Heart right ventricle (tissue), 16 donors: ENCODE measurements around the gene HIVEP3. TPM values are rescaled to one million over a fixed set of nuclear protein-coding genes. Genes with fewer than 3 reads are reported as not detected.

ENCODE experiments used
- ATAC-seq, 8 donors: fragments of 200-7000 bp; cut with Tn5 transposase; one replicate each; pipeline ENCODE4 v1.9.1; 2020; ENCODE audit warnings: mild to moderate bottlenecking in 8 of 8, moderate library complexity in 8 of 8, moderate number of reproducible peaks in 1 of 8
- DNase-seq, 2 donors: peaks; one replicate each; pipeline ENCODE4 v3.0.0-alpha.2; 2020
- H3K27ac ChIP-seq, 10 donors: fragments of 200-600 bp; sonication (generic) in 2 of 10; one replicate each; pipeline versions ENCODE4 v1.5.0 to v1.8.0; 2020 to 2022; ENCODE audit warnings: mild to moderate bottlenecking in 3 of 10
- H3K27me3 ChIP-seq, 7 donors: fragments of 200-600 bp; one replicate each; pipeline ENCODE4 v1.8.0; 2021 to 2022; ENCODE audit warnings: mild to moderate bottlenecking in 2 of 7
- H3K36me3 ChIP-seq, 9 donors: fragments of 200-600 bp; sonication (generic) in 1 of 9; one replicate each; pipeline versions ENCODE4 v1.5.0 to v1.8.0; 2020 to 2022; ENCODE audit warnings: mild to moderate bottlenecking in 2 of 9
- H3K4me1 ChIP-seq, 9 donors: fragments of 200-600 bp; sonication (generic) in 1 of 9; one replicate each; pipeline versions ENCODE4 v1.5.0 to v1.8.0; 2020 to 2022; ENCODE audit warnings: mild to moderate bottlenecking in 4 of 9
- H3K4me3 ChIP-seq, 10 donors: fragments of 200-600 bp; sonication (generic) in 2 of 10; one replicate each; pipeline versions ENCODE4 v1.5.0 to v1.8.0; 2020 to 2022; ENCODE audit warnings: mild to moderate bottlenecking in 7 of 10, moderate library complexity in 2 of 10
- H3K9me3 ChIP-seq, 11 donors: fragments of 200-600 bp in 10 of 11; sonication (generic) in 2 of 11; one replicate each; pipeline versions ENCODE4 v1.5.0 to v1.8.0; 2013 to 2022; ENCODE audit warnings: mild to moderate bottlenecking in 2 of 11, control low read depth in 1 of 11, moderate library complexity in 1 of 11
- WGBS, 2 donors: extraction: QIAGEN DNeasy Blood & Tissue Kit; methylation state at CpG; one replicate each; pipeline ENCODE4 v1.1.7; 2013; ENCODE audit warnings: inconsistent platforms in 1 of 2; 5-methylcytosine and 5-hydroxymethylcytosine counted together
- intact Hi-C, 10 donors: fragments of 100-400 bp; cut with DNase I; formaldehyde crosslinking; loops; one replicate each; pipeline versions ENCODE4 v1.11.1 to v1.14.2; 2022
- polyA plus RNA-seq, 2 donors: library from polyadenylated mRNA; stranded (reverse); fragments of 200-250 nt; gene quantifications; one replicate each; pipeline ENCODE4 v1.2.3, GENCODE V29; 2013
- total RNA-seq, 10 donors: library from RNA; stranded (reverse); fragmentation: NEBNext Ultra II Directional in 3 of 10; extraction: Animal tissue kit (Norgen Biotek cat#: 25700) in 3 of 10; gene quantifications; one replicate each; pipeline versions ENCODE4 v1.2.1 to v1.2.4, GENCODE V29; 2021 to 2023
- TF ChIP-seq, protein P1 (sequence below), 9 donors: fragments of 200-600 bp; sonication (generic) in 2 of 9; IDR thresholded peaks; one replicate each; pipeline versions ENCODE4 v1.5.0 to v1.8.0; 2021 to 2022; ENCODE audit warnings: antibody characterized with exemption in 9 of 9, mild to moderate bottlenecking in 5 of 9, moderate library complexity in 1 of 9
- donor health status: Arrhythmogenic right ventricular cardiomyopathy.
- donor health status: ischemic (EF 13 %, LVEDD 7.1; RV severe dilation, severe dysfunction).
- donor health status: healthy with polysubstance abuse.
- donor health status: DM: no; HTN: yes; CAD: no.
- donor health status: DM: no; HTN: no; CAD: no.
- donor health status: ischemic (EF 25% LVEDD 6.9; RV normal size, moderate dysfunction).
- donor health status: ischemic (EF 25% LVEDD 5.7; RV mildly dilated, moderate dysfunction).
- donor health status: healthy.
- donor health status: DM: yes; HTN: yes; CAD: no.
- donor health status: Ischemic cardiomyopathy.
- donor health status: ischemic (EF 35%, LVEDD 5.7; RV mildly dilated, moderate dysfunction).
- donor health status: nonischemic (EF 11% LVEDD 7.7; RV severe dilation, severe dysfunction).
- donor health status: DM: yes; HTN: yes; CAD: no.
- donor health status: PGD.
- donor health status: ischemic (EF 29% LVEDD 5.4; RV normal size, mild dysfunction).
- donor health status: nonischemic (EF 23%, LVEDD 6.1; RV moderate dilation, normal function).

HIVEP3 gene
- total and polyA plus RNA-seq, 12 donors = 2.6 to 7.5 (median 5.2) TPM

- Histone ChIP-seq H3K4me1 (no peaks in the 10 kb centered on the region), H3K9me3 (peaks cover 0 to 17% (median 3%) of the 10 kb centered on the region in 11 donors), H3K27ac (no peak overlapping the region), H3K4me3 (no peak overlapping the region), H3K36me3 (no peaks in the 10 kb centered on the region), H3K27me3 (no peaks in the 10 kb centered on the region)
- ATAC-seq = no peak
- intact Hi-C loops = no loop called here
- DNase-seq = no peak
- TF ChIP-seq, protein P1, sequence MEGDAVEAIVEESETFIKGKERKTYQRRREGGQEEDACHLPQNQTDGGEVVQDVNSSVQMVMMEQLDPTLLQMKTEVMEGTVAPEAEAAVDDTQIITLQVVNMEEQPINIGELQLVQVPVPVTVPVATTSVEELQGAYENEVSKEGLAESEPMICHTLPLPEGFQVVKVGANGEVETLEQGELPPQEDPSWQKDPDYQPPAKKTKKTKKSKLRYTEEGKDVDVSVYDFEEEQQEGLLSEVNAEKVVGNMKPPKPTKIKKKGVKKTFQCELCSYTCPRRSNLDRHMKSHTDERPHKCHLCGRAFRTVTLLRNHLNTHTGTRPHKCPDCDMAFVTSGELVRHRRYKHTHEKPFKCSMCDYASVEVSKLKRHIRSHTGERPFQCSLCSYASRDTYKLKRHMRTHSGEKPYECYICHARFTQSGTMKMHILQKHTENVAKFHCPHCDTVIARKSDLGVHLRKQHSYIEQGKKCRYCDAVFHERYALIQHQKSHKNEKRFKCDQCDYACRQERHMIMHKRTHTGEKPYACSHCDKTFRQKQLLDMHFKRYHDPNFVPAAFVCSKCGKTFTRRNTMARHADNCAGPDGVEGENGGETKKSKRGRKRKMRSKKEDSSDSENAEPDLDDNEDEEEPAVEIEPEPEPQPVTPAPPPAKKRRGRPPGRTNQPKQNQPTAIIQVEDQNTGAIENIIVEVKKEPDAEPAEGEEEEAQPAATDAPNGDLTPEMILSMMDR (IDR thresholded peaks at IDR 0.05) = no peak
These were observed 23.6 kb upstream of the HIVEP3 start for GRCh38 chr1:41942278-41942677.

DNA sequence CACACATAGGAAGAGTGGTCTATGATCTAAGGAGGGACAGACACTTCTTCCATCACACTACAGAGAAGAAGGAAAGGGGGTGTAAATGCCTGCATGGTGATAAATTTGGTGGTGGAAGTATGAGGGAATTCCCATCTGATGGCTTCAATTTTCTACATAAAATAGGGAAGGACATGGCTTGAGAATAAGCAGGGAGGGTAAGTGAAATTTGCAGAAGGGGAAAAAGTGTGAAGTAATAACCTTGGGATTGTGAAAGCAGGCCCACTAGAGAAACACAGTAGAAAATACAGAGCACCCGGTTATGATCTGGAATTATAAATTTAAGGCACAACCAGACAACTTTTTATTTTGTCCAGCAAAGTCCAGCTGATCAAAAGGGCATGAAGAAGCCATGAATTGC is 22.7 kb upstream of the HIVEP3 start:
- intact Hi-C loops = no loop called here

GRCh38 chr1:41939194-41939593 is 20.5 kb upstream of the HIVEP3 start:
- 68 to 72% methylated on average over 5 of the region's 5 CpGs for WGBS, 2 donors
- ATAC-seq = no peak
- intact Hi-C loops = no loop called here
- Histone ChIP-seq H3K9me3 (peaks cover 0 to 12% (median 3%) of the 10 kb centered on the region in 11 donors), H3K4me3 (no peak overlapping the region), H3K27ac (no peak overlapping the region), H3K4me1 (peaks cover 0 to 3% (median 0%) of the 10 kb centered on the region in 9 donors), H3K27me3 (no peaks in the 10 kb centered on the region), H3K36me3 (no peaks in the 10 kb centered on the region)
- TF ChIP-seq, protein P1 (IDR thresholded peaks at IDR 0.05) = no peak
- no peak for DNase-seq

More for the DNA sequence above, 22.7 kb upstream of the HIVEP3 start:
- 79 to 81% methylated on average over 1 of the region's 1 CpG for WGBS, 2 donors
- no peak for ATAC-seq
- no peak for DNase-seq
- Histone ChIP-seq H3K36me3 (no peaks in the 10 kb centered on the region), H3K9me3 (peaks cover 0 to 17% (median 3%) of the 10 kb centered on the region in 11 donors), H3K27me3 (no peaks in the 10 kb centered on the region), H3K4me1 (no peaks in the 10 kb centered on the region), H3K4me3 (no peak overlapping the region), H3K27ac (no peak overlapping the region)
- TF ChIP-seq, protein P1 (IDR thresholded peaks at IDR 0.05) = no peak

DNA sequence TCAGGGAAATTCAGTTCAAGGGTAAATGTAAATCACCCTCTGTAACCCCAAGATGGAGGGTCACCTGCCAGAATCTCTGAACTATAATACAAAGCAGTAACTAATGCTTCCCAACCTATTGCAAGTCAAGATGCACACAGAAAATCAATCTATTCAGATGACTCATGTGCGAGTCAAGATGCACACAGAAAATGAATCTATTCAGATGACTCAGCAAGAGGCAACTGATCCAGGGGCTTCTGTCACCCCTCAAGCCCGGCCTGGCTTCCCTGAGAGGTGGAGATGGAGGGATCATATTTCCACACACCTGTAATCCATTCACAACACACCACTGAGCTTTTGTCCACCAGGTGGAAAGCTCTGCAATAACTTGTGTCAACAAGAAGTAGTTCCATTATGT is 17.4 kb upstream of the HIVEP3 start:
- Histone ChIP-seq H3K27me3 (no peaks in the 10 kb centered on the region), H3K9me3 (peaks cover 0 to 13% (median 0%) of the 10 kb centered on the region in 11 donors), H3K4me3 (no peak overlapping the region), H3K36me3 (no peaks in the 10 kb centered on the region), H3K27ac (no peak overlapping the region), H3K4me1 (peaks cover 0 to 3% (median 0%) of the 10 kb centered on the region in 9 donors)
- no peak for DNase-seq
- intact Hi-C loops = no loop called here
- 77 to 90% methylated on average over 2 of the region's 2 CpGs for WGBS, 2 donors
- TF ChIP-seq, protein P1 (IDR thresholded peaks at IDR 0.05) = no peak
- no peak for ATAC-seq
